ENCODE data around the gene RNF214.

The RNF214 gene

DNA sequence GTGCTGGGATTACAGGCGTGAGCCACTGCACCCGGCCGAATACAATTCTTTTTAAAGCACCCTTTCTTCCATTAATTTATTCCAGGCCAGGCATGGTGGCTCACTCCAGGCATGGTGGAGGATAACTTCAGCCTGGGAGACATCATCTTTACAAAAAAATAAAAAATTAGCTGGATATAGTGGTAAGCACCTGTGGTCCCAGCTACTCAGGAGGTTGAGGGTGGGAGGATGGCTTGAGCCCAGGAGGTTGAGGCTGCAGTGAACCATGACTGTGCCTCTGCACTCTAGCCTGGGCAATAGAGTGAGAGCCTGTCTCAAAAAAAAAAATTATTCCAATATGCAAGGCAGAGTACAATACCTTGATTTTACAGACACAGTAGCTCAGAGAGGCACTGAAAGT, 21.9 kb upstream of the RNF214 start:
- no peaks in the 10 kb centered on the region for H3K27me3 ChIP-seq (ENCODE audit: insufficient read depth, low read length, poor library complexity)
- H3K27ac ChIP-seq (ENCODE audit: low read length) = no peak overlapping the region
- ATAC-seq (ENCODE audit: insufficient read depth, low read depth) = no peak
- no peak overlapping the region for H3K4me2 ChIP-seq (ENCODE audit: insufficient read depth, low read length)
- H3K79me2 ChIP-seq (ENCODE audit: insufficient read depth, low read length) = no peaks in the 10 kb centered on the region
- H3K4me1 ChIP-seq (ENCODE audit: insufficient read depth, low read length) = no peaks in the 10 kb centered on the region
- TF ChIP-seq CTCF (IDR thresholded peaks at IDR 0.05; ENCODE audit: borderline replicate concordance, extremely low read depth, low read length, poor library complexity, severe bottlenecking) (no peak), EZH2 (IDR thresholded peaks at IDR 0.05; ENCODE audit: borderline replicate concordance, low read depth, low read length, severe bottlenecking) (no peak)
- H3K9me3 ChIP-seq (ENCODE audit: insufficient read depth, low read length, severe bottlenecking) = no peaks in the 10 kb centered on the region
- peaks cover 30% of the 10 kb centered on the region for H3K36me3 ChIP-seq (ENCODE audit: insufficient read depth, low read length)
- DNase-seq = no peak
- H3K4me3 ChIP-seq (ENCODE audit: low read depth in 1 of 2, low read length in 2 of 2) = no peak overlapping the region
- H2AFZ ChIP-seq (ENCODE audit: low read depth, low read length) = no peak overlapping the region
- no peak overlapping the region for H3K9ac ChIP-seq (ENCODE audit: low read depth, low read length)
- H4K20me1 ChIP-seq (ENCODE audit: insufficient read depth, low read length) = no peaks in the 10 kb centered on the region

DNA sequence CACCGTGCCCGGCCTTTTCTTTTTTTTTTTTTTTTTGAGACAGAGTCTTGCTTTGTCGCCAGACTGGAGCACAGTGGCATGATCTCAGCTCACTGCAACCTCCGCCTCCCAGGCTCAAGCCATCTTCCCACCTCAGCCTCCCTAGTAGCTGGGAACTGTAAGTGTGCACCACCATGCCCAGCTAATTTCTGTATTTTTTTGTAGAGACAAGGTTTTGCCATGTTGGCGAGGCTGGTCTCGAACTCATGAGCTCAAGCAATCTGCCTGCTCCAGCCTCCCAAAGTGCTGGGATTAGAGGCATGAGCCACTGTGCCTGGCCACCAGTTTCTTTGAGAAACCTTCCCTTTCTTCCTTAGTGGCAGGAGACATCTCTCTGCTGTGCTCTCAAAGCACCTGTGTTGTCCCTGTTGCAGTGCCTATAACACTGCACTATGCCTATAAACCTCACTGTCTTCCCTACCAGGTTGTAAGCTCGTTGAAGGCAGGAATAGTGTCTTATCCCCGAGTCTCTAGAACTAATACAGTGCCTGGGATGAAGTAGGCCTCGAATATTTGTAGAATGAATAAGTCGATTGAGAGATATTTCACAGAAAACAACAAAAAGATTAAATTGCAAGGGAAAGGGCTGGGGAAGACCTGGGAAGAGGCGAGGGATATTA, 19.6 kb upstream of the RNF214 start:
- Histone ChIP-seq H3K4me2 (ENCODE audit: insufficient read depth, low read length) (no peak overlapping the region), H3K79me2 (ENCODE audit: insufficient read depth, low read length) (no peaks in the 10 kb centered on the region), H3K9ac (ENCODE audit: low read depth, low read length) (no peak overlapping the region), H2AFZ (ENCODE audit: low read depth, low read length) (no peak overlapping the region), H3K4me1 (ENCODE audit: insufficient read depth, low read length) (no peaks in the 10 kb centered on the region), H4K20me1 (ENCODE audit: insufficient read depth, low read length) (no peaks in the 10 kb centered on the region), H3K9me3 (ENCODE audit: insufficient read depth, low read length, severe bottlenecking) (no peaks in the 10 kb centered on the region), H3K27me3 (ENCODE audit: insufficient read depth, low read length, poor library complexity) (no peaks in the 10 kb centered on the region), H3K27ac (ENCODE audit: low read length) (no peak overlapping the region), H3K36me3 (ENCODE audit: insufficient read depth, low read length) (peaks cover 47% of the 10 kb centered on the region), H3K4me3 (ENCODE audit: low read depth in 1 of 2, low read length in 2 of 2) (no peak overlapping the region)
- ATAC-seq (ENCODE audit: insufficient read depth, low read depth) (no peak), DNase-seq (no peak)
- TF ChIP-seq CTCF (IDR thresholded peaks at IDR 0.05; ENCODE audit: borderline replicate concordance, extremely low read depth, low read length, poor library complexity, severe bottlenecking) (no peak), EZH2 (IDR thresholded peaks at IDR 0.05; ENCODE audit: borderline replicate concordance, low read depth, low read length, severe bottlenecking) (no peak)

DNA sequence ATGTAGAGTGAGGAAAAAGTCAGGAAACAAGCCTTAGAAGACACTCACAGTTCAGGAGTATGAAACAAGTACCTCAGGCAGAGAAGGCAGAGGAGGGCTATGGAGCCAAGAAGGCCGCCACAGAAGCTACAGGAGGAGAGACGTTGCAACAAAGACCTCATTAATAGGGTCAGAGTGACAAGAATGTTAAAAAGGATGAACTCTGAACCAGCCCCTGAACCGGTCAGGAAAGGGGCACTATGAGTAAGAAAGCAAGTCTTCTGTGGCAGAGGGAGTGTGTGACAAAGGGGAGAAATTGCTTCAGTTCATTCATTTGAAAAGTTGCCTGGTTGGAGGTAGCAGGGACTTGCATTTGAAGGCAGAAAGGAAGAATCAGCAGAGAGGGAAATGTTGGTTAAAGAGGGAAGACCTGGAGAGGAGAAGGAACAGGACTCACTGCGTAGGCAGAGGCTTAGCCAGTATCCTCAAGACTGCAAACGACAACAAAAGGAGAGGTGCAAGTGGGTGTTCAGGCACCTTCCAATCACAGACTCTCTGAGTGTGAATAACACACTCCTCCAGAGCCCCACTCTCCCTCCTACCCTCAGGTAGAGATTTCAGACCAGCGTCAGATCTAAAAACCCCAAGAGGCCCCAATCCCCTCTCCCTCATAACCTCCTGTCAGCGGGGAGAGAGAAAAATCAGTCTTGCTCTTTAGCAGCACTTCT, 17.9 kb upstream of the RNF214 start:
- H3K36me3 ChIP-seq (ENCODE audit: insufficient read depth, low read length) = peaks cover 64% of the 10 kb centered on the region
- H3K27me3 ChIP-seq (ENCODE audit: insufficient read depth, low read length, poor library complexity) = no peaks in the 10 kb centered on the region
- H3K4me3 ChIP-seq (ENCODE audit: low read depth in 1 of 2, low read length in 2 of 2) = no peak overlapping the region
- no peak overlapping the region for H3K4me2 ChIP-seq (ENCODE audit: insufficient read depth, low read length)
- ATAC-seq (ENCODE audit: insufficient read depth, low read depth) (no peak), DNase-seq (no peak)
- H3K79me2 ChIP-seq (ENCODE audit: insufficient read depth, low read length) = no peaks in the 10 kb centered on the region
- H2AFZ ChIP-seq (ENCODE audit: low read depth, low read length) = no peak overlapping the region
- TF ChIP-seq EZH2 (IDR thresholded peaks at IDR 0.05; ENCODE audit: borderline replicate concordance, low read depth, low read length, severe bottlenecking) (no peak), CTCF (IDR thresholded peaks at IDR 0.05; ENCODE audit: borderline replicate concordance, extremely low read depth, low read length, poor library complexity, severe bottlenecking) (no peak)
- no peaks in the 10 kb centered on the region for H3K4me1 ChIP-seq (ENCODE audit: insufficient read depth, low read length)
- H3K9me3 ChIP-seq (ENCODE audit: insufficient read depth, low read length, severe bottlenecking) = no peaks in the 10 kb centered on the region
- H3K9ac ChIP-seq (ENCODE audit: low read depth, low read length) = no peak overlapping the region
- H4K20me1 ChIP-seq (ENCODE audit: insufficient read depth, low read length) = no peaks in the 10 kb centered on the region
- H3K27ac ChIP-seq (ENCODE audit: low read length) = no peak overlapping the region
